A549 treated with CpdA at 1 μM for 4 hours (cell line): ENCODE data around the gene CPTP. TPM values are rescaled to one million over a fixed set of nuclear protein-coding genes. Genes with fewer than 3 reads are reported as not detected.

ENCODE experiments used
- total RNA-seq: library from RNA; stranded (reverse); fragments of 200-300 nt; extraction: Qiagen RNA extraction; gene quantifications from 5 replicates; pipeline ENCODE4 v1.2.3, GENCODE V29; 2022; ENCODE audit warnings: low read depth

The CPTP gene
- 14.1 to 21.7 TPM (median 20.3 TPM) in 5 replicates for total RNA-seq

GRCh38 chr1:1324524-1325287 is at the start of gene CPTP, which contains the start of gene INTS11:
TSS of gene CPTP (plus strand) at chr1:1324802. CDS start at chr1:1326911, 2,109 bp downstream.
TSS of gene INTS11 (minus strand) at chr1:1324660. CDS start at chr1:1324608, 52 bp downstream.

GRCh38 chr1:1307923-1308755 is 16.5 kb upstream of the CPTP start, which contains the start of the genes ACAP3 and PUSL1:
TSS of gene ACAP3 (minus strand) at chr1:1307930. CDS start at chr1:1307815, 115 bp downstream.
TSS of gene PUSL1 (plus strand) at chr1:1308597. CDS start at chr1:1308644, 47 bp downstream.

GRCh38 chr1:1331068-1331965 is 6.7 kb downstream of the CPTP start, which contains the start of gene TAS1R3:
TSS of gene TAS1R3 (plus strand) at chr1:1331280. CDS start at chr1:1331346, 66 bp downstream.

GRCh38 chr1:1349256-1350012 is 24.8 kb downstream of the CPTP start, which contains the start of gene DVL1:
TSS of gene DVL1 (minus strand) at chr1:1349418. CDS start at chr1:1349065, 353 bp downstream.

GRCh38 chr1:1358433-1359271 is 34.0 kb downstream of the CPTP start, which contains the start of gene MXRA8:
TSS of gene MXRA8 (minus strand) at chr1:1358555. CDS start at chr1:1358504, 51 bp downstream.

GRCh38 chr1:1374929-1375662 is 50.5 kb downstream of the CPTP start, which contains the start of gene AURKAIP1:
TSS of gene AURKAIP1 (minus strand) at chr1:1375207. CDS start at chr1:1374756, 451 bp downstream.

Other genes starting within 250 kb of the CPTP start
- gene C1orf159, start 208.7 kb upstream of the CPTP start, total RNA-seq = 9.8 to 16.1 TPM (median 14.6 TPM) in 5 replicates
- gene TTLL10, start 150.9 kb upstream of the CPTP start, total RNA-seq = not detected in 5 replicates
- 0.08 TPM in 1 of 5 replicates, not detected in the others for gene TNFRSF18, start 118.2 kb upstream of the CPTP start, total RNA-seq
- 0.07 to 0.23 TPM (median 0.13 TPM) in 4 of 5 replicates, not detected in the other for gene TNFRSF4, start 110.6 kb upstream of the CPTP start, total RNA-seq
- 104 to 136 TPM (median 131 TPM) in 5 replicates for gene SDF4, start 92.8 kb upstream of the CPTP start, total RNA-seq
- 11.3 to 21.5 TPM (median 20.4 TPM) in 5 replicates for gene B3GALT6, start 92.6 kb upstream of the CPTP start, total RNA-seq
- 0.69 to 1.9 TPM (median 1.4 TPM) in 5 replicates for gene C1QTNF12, start 78.1 kb upstream of the CPTP start, total RNA-seq
- 30.6 to 52.7 TPM (median 46.6 TPM) in 5 replicates for gene UBE2J2, start 50.9 kb upstream of the CPTP start, total RNA-seq
- gene SCNN1D, start 44.4 kb upstream of the CPTP start, total RNA-seq = 0.58 to 1.3 TPM (median 1.2 TPM) in 5 replicates
- 11.4 to 20.0 TPM (median 18.2 TPM) in 5 replicates for gene ACAP3, start 16.9 kb upstream of the CPTP start, total RNA-seq
- gene PUSL1, start 16.2 kb upstream of the CPTP start, total RNA-seq = 16.2 to 28.0 TPM (median 24.4 TPM) in 5 replicates
- gene INTS11, start 142 bp upstream of the CPTP start, total RNA-seq = 46.9 to 61.0 TPM (median 57.9 TPM) in 5 replicates
- gene TAS1R3, start 6.5 kb downstream of the CPTP start, total RNA-seq = 0.04 to 0.28 TPM (median 0.10 TPM) in 5 replicates
- gene DVL1, start 24.6 kb downstream of the CPTP start, total RNA-seq = 51.2 to 89.9 TPM (median 81.5 TPM) in 5 replicates
- 0.09 to 0.65 TPM (median 0.29 TPM) in 5 replicates for gene MXRA8, start 33.8 kb downstream of the CPTP start, total RNA-seq
- 107 to 183 TPM (median 168 TPM) in 5 replicates for gene AURKAIP1, start 50.4 kb downstream of the CPTP start, total RNA-seq
- 47.3 to 61.0 TPM (median 48.3 TPM) in 5 replicates for gene CCNL2, start 74.5 kb downstream of the CPTP start, total RNA-seq
- 128 to 152 TPM (median 135 TPM) in 5 replicates for gene MRPL20, start 82.5 kb downstream of the CPTP start, total RNA-seq
- gene ANKRD65, start 96.5 kb downstream of the CPTP start, total RNA-seq = 0.08 to 0.10 TPM (median 0.09 TPM) in 3 of 5 replicates, not detected in the others
- 4.8 to 15.8 TPM (median 14.9 TPM) in 5 replicates for gene VWA1, start 110.9 kb downstream of the CPTP start, total RNA-seq
- gene ATAD3C, start 124.9 kb downstream of the CPTP start, total RNA-seq = not detected in 5 replicates
- gene ATAD3B, start 147.0 kb downstream of the CPTP start, total RNA-seq = 1.5 to 3.4 TPM (median 3.0 TPM) in 5 replicates
- 32.6 to 40.2 TPM (median 37.8 TPM) in 5 replicates for gene ATAD3A, start 187.4 kb downstream of the CPTP start, total RNA-seq
- 0.18 to 0.92 TPM (median 0.66 TPM) in 5 replicates for gene TMEM240, start 215.8 kb downstream of the CPTP start, total RNA-seq